ENCODE data around the gene NHLRC3.

NHLRC3 gene

GRCh38 chr13:39091586-39091985, 53.3 kb downstream of the NHLRC3 start:
- no peak overlapping the region for H3K4me3 ChIP-seq (ENCODE audit: low read depth, low read length)
- no peaks in the 10 kb centered on the region for H3K9me3 ChIP-seq (ENCODE audit: control insufficient read depth, insufficient read depth, low read length)
- H3K4me1 ChIP-seq (ENCODE audit: control insufficient read depth, insufficient read depth, low read length) = no peaks in the 10 kb centered on the region
- no peaks in the 10 kb centered on the region for H3K27me3 ChIP-seq (ENCODE audit: control insufficient read depth, insufficient read depth, low read length)
- no peak overlapping the region for H3K9ac ChIP-seq (ENCODE audit: low read depth, low read length)
- no peaks in the 10 kb centered on the region for H3K36me3 ChIP-seq (ENCODE audit: control insufficient read depth, insufficient read depth, low read length)

- Histone ChIP-seq H3K9me3 (ENCODE audit: control insufficient read depth, insufficient read depth, low read length) (no peaks in the 10 kb centered on the region), H3K27me3 (ENCODE audit: control insufficient read depth, insufficient read depth, low read length) (no peaks in the 10 kb centered on the region), H3K36me3 (ENCODE audit: control insufficient read depth, insufficient read depth, low read length) (no peaks in the 10 kb centered on the region), H3K9ac (ENCODE audit: low read depth, low read length) (no peak overlapping the region), H3K4me3 (ENCODE audit: low read depth, low read length) (no peak overlapping the region), H3K4me1 (ENCODE audit: control insufficient read depth, insufficient read depth, low read length) (no peaks in the 10 kb centered on the region)
Observed at GRCh38 chr13:39095500-39095899, 57.2 kb downstream of the NHLRC3 start.

DNA sequence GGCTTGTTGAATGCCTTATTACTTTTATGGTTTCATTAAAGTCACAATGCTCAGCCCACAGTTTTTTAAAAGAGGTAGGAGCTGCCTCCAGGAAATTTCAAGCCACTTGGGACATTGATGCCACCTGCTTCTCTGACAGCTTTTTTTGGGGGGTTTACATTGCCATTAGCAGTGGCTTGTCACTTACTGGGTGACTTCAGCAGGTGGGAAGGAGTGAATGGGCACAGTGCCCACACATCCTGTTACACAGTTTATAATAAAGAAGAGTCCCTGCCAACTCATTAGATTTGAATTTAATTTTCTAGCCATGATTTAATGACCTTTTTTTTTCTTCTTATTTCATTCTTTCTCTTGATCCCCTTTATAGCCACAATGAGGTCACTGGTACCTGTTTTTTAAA, 61.0 kb downstream of the NHLRC3 start:
- Histone ChIP-seq H3K4me1 (ENCODE audit: control insufficient read depth, insufficient read depth, low read length) (no peaks in the 10 kb centered on the region), H3K36me3 (ENCODE audit: control insufficient read depth, insufficient read depth, low read length) (no peaks in the 10 kb centered on the region), H3K27me3 (ENCODE audit: control insufficient read depth, insufficient read depth, low read length) (no peaks in the 10 kb centered on the region), H3K9me3 (ENCODE audit: control insufficient read depth, insufficient read depth, low read length) (no peaks in the 10 kb centered on the region), H3K9ac (ENCODE audit: low read depth, low read length) (no peak overlapping the region), H3K4me3 (ENCODE audit: low read depth, low read length) (no peak overlapping the region)
